Endothelial cell of umbilical vein (primary cell): ENCODE data around the gene NUAK1.

Source experiments
- EZH2 ChIP-seq: IDR thresholded peaks from 2 replicates; pipeline ENCODE4 v1.6.1; 2012; ENCODE audit warnings: borderline replicate concordance, low read depth, mild to moderate bottlenecking, moderate library complexity, low read length, inconsistent platforms; ENCODE audit not compliant: severe bottlenecking
- TF ChIP-seq, protein P1 (sequence below), 2 donors: IDR thresholded peaks; 1 replicate in 1 of 2; 2 replicates in 1 of 2; pipeline ENCODE4 v1.5.1; 2011; ENCODE audit warnings: low read length in 2 of 2, mild to moderate bottlenecking in 2 of 2, moderate library complexity in 2 of 2, control low read depth in 1 of 2, inconsistent platforms in 1 of 2, low read depth in 1 of 2; ENCODE audit not compliant: insufficient read depth in 1 of 2; ENCODE audit errors: extremely low read depth in 1 of 2

DNA sequence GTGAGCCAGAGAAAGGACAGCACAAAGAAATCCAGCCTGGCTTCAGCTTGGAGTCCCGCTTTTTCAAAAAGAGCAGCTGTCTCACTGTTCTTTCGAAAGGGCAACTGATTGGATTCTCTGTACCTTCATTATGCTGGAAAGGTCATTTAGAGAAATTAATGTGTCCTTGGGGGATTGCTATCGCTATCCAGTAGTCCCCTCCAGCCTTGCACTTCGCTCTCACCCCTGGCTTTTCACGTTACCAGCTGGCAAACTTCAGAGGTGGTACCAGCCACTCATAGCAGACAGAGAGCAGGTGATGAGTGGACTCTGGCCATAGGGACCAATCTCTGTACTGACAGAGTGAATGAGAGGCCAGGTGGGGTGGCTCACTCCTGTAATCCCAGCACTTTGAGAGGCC is 11.8 kb upstream of the NUAK1 start:
- TF ChIP-seq, protein P1, sequence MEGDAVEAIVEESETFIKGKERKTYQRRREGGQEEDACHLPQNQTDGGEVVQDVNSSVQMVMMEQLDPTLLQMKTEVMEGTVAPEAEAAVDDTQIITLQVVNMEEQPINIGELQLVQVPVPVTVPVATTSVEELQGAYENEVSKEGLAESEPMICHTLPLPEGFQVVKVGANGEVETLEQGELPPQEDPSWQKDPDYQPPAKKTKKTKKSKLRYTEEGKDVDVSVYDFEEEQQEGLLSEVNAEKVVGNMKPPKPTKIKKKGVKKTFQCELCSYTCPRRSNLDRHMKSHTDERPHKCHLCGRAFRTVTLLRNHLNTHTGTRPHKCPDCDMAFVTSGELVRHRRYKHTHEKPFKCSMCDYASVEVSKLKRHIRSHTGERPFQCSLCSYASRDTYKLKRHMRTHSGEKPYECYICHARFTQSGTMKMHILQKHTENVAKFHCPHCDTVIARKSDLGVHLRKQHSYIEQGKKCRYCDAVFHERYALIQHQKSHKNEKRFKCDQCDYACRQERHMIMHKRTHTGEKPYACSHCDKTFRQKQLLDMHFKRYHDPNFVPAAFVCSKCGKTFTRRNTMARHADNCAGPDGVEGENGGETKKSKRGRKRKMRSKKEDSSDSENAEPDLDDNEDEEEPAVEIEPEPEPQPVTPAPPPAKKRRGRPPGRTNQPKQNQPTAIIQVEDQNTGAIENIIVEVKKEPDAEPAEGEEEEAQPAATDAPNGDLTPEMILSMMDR (IDR thresholded peaks at IDR 0.05; ENCODE audit: extremely low read depth in 1 of 2, insufficient read depth in 1 of 2, low read depth in 1 of 2, low read length in 2 of 2): no peak
- TF ChIP-seq EZH2: no peak
